ENCODE data around the gene ABCA13.

The ABCA13 gene

DNA sequence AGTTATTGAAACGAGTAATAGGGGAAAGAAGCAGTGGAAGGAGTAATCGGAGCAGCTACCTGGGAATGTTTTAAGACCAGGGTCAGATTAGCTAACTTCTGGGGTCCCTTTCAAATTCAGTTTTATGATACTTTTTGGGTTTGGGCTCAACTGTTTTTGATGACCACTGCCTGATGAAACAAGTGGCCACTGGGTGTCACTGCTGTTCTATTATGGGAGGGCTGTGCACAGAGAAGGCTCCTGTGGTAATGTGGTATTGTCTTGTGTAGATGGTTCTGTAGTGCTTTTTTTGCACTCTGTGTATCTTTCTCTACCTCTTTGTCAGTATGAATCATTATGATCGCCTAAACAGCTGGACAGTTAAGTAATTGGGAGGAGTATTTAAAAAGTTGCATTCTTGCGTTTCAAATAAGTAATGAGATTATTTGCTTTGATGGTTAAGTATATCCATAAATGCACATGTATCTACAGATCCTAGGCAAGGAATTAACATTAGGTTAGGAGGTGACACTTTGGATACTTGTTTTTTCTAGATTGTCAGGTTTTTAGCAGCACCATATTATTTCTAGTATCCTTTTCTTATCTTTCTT lies 128.4 kb downstream of the ABCA13 start:
- DNase-seq, result peak in 1 of 5 donors; percentile 41

DNA sequence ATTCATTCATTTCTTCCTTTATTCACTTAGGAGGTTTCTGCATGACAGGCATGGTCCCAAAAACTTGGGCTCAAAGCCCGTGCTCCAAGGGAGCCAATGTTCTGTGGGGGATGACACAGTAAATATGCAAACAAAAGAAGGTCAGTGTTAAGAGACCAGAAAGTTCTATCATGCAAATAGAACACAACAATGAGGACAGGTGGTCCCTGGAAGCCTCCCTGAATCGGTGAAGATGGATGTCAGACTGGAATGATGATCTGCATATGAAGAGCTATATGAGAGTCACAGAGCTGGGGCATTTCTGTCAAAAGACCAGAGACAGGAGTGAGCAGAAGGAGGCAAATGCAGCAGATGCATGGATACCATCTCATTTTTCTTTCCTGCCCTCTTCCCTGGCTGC lies 129.0 kb downstream of the ABCA13 start:
- no peak for DNase-seq

DNA sequence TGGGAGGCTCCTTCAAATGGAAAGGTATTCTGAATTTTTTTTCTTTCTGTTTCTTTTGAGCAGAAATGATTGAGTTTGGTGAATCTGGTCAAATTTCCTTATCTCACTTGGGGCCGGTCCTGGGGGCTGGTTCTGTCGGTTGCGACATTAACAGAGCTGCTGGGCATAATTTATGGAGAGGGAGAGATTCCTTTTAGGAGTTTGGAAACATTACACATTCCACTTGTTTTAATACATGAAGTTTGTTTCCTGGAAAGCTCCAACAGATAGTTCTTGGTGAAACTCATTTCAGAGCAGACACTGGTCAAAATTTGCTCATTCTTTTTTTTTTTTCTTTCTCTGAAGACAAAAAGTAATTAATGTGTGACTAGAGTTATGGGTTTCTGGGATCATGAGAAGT lies 129.9 kb downstream of the ABCA13 start:
- no peak for DNase-seq

DNA sequence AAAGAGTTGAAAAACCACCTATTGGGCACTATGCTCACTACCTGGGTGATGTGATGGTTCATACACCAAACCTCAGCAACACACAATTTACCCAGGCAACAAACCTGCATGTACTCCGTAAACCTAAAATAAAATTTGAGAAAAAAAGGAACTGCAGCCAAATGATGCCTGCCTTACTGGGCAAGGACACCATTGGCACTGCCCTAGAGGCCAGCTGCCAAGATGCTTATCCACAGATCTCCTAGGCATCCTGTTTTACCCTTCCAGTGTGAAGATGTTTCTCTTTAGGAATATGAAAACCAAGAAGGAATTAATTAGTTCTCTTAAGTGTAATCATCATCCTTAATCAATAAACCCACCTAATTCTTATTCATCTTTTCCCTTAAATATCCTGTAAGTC lies 133.4 kb downstream of the ABCA13 start:
- no peak for DNase-seq

DNA sequence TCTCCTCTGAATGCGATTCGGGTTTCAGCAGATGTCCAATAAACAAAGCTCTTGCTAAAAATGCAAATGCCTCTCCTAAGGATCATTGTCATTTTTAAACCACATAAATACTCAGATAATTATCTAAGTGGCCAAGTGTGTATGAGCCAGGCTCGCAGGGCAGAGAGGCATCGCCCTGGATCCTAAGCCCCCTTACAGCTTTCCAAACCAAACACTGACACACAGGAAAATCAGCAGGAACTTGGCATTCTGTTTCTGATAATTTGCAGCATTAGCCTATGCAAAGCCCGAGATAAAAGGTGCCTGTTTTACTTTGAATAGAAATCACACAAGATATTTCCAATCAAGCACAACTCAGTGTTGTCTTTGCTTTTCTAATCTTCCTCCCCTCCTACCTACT lies 134.4 kb downstream of the ABCA13 start:
- no peak for DNase-seq

DNA sequence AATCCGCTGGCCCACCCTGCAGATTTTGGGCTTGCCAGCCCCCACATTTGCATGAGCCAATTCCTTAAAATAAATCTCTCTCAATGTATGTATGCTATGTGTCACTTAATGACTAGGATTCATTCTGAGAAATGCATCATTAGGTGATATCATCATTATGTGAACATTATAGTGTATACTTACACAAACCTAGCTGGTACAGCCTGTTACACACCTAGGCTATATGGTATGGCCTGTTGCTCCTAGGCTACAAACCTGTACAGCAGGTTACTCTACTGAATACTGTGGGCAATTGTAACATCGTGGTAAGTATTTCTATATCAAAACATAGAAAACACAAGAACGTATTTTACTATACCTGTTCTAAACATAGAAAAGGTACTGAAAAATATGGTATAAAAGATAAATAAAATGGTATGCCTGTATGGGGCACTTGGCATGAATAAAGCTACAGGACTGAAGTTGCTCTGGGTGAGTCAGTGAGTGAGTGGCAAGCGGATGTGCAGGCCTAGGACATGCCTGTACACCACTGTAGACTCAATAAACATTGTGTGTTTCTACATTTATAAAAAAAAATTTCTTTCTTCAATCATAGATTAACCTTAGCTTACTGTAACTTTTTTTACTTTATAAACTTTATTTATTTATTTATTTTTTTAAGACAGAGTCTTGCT lies 135.9 kb downstream of the ABCA13 start:
- no peak for DNase-seq

DNA sequence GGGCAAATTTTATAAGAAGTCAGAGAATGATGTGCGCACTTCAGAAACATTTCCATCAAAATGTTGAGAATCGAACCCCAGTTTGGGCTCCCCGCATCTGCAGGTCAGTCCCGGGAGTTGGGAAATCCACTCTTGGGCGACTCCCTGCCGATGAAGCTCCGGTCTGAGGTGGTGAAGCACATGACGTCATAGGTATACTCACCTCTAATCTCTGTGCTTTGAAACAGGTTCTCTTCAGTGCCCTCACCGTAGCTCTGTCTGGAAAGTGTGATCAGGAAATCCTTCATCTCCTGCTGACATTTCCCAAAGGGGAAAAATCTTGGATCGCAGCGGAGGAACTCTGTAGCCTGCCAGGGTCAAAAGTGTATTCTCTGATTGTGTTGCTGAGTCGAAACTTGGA lies 138.5 kb downstream of the ABCA13 start:
- DNase-seq, result no peak

- no peak for DNase-seq
Observed at GRCh38 chr7:48311464-48312100, 140.3 kb downstream of the ABCA13 start.

GRCh38 chr7:48312151-48312550 lies 140.9 kb downstream of the ABCA13 start:
- no peak for DNase-seq

GRCh38 chr7:48316768-48317167 lies 145.5 kb downstream of the ABCA13 start:
- no peak for DNase-seq

DNA sequence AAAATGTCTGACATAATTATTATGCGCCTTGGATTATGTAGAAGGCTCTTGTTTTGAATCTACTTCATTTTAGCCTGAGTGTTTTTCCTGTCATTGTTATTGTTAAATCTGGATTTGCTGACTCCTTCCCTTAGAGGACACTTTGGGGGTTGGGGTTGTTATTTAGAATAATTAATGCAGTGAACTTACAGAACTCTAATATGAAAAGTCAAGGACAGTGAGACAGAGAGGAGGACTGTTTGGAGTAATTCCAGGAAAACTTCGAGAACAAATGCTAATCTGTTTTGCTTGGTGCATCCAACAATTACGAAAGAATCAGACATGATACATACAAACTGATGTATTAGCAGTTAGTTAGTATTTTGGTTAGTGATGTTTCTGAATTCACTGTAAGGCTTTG lies 146.1 kb downstream of the ABCA13 start:
- no peak for DNase-seq

- no peak for DNase-seq
Observed at GRCh38 chr7:48321319-48322010, 150.2 kb downstream of the ABCA13 start.

- no peak for DNase-seq
Observed at GRCh38 chr7:48337012-48337621, 165.9 kb downstream of the ABCA13 start.

DNA sequence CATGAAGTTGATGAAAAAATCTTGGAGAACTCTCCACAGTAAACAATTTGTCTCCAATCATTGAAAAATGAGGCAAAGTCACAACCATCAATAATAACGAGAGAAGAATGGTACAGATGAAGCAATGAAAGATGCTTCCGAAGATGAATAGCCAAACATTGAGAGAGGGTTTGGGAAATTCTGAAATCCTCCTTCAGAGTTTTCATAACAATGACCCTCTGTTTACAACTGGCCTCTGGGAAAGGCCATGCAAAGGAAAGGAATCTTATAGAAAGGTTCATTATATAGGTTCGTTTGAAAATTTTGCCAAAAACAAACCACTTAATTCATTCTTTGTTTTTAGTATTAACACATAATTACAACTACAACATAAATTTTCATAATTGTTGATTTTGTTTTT lies 166.5 kb downstream of the ABCA13 start:
- no peak for DNase-seq

GRCh38 chr7:48347230-48347825 lies 176.1 kb downstream of the ABCA13 start:
- DNase-seq, result no peak

- DNase-seq, result no peak
Observed at GRCh38 chr7:48350515-48350914, 179.3 kb downstream of the ABCA13 start.

DNA sequence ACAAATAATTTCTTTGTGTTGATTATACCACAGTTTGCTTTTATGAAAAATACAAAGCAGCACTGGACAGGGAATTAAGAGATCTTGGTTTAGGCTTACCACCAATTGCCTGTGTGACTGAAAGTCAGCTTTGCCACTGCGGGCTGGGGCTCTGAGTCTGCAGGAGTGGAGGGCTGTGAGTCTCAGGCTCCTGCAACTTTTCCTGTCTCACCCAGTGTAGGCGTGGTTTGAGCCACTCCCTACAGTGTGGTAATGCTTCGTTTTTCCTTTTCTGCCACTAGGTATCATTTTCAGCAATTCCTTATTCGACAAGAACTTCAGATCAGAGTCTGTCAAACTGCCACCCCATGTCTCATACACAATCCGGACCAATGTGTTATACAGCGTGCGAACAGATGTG lies 180.6 kb downstream of the ABCA13 start:
- DNase-seq, result no peak

DNA sequence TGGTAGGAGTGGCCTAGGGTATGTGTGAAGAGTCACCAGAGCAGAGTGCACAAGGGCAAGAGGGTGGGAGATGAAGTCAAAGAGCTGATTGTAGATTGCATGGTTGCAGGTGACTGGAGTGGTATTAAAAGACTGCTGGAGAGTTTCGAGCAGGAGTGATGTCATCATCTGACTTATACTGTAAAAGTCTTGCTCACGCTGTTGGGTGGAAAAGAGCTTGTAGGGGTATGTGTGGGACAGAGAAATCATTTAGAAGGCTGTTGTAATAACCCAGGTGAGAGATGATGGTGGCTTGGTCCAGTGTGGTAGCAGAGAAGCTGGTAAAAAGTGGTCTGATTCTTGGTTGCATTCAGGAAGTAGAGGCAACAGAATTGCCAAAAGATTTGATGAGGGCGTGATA lies 184.1 kb downstream of the ABCA13 start:
- no peak for DNase-seq

- no peak for DNase-seq
Observed at GRCh38 chr7:48360574-48360973, 189.3 kb downstream of the ABCA13 start.

DNA sequence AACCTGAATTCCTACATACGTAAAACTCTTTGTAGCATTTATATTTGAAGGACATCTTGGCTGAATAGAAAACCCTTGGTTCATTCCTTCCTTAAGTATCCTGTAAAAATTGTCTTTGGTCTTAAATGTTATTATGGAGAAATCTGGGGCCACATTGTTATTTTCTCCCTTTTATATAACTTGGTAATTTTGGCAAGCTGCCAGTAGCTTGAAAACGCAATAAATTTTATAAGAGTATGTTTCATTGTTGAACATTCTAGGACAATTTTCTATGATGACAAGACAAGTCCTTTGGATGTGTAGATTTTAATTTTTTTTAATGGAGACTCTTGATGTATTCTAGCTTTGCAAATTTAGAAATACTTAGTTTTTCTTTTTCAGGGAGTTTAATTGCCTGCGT lies 191.9 kb downstream of the ABCA13 start:
- DNase-seq, result no peak

DNA sequence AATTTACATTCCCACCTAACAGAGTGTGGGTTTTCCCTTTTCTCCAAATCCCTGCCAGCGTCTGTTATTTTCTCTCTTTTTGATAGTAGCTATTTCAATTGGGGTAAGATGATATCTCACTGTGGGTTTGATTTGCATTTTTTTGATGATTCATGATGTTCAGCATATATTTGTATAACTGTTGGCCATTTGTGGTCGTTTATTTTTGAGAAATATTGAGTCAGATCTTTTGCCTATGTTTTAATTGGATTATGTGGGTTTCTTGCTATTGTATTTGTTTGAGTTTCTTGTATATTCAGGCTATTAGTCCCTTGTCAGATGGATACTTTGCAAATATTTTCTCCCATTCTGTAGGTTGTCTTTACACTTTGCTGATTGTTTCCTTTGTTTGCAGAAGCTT lies 193.8 kb downstream of the ABCA13 start:
- DNase-seq, result no peak

DNA sequence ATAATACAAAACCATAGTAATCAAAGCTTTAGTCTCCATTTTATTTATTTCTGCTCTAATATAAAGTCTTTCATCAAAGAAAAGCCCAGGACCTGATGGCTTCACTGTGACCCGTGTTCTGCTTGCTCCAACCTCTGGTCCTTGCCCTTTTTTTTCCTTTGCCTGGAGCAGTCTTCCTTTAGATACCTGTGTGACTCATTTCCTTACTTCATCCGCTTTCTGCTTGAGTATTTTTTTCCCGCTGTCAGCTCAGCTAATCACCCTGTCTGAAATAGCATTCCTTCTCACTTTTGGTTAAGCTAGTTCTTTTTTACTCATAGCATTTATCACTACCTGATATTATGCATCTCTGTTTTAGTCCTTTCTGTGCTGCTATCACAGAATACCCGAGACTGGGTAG lies 194.8 kb downstream of the ABCA13 start:
- DNase-seq, result no peak

- no peak for DNase-seq
Observed at GRCh38 chr7:48376263-48376662, 205.0 kb downstream of the ABCA13 start.

Measured in T-helper 1 cell (primary cell).